Measurements from ENCODE around the gene EIF5A.

Gene EIF5A

DNA sequence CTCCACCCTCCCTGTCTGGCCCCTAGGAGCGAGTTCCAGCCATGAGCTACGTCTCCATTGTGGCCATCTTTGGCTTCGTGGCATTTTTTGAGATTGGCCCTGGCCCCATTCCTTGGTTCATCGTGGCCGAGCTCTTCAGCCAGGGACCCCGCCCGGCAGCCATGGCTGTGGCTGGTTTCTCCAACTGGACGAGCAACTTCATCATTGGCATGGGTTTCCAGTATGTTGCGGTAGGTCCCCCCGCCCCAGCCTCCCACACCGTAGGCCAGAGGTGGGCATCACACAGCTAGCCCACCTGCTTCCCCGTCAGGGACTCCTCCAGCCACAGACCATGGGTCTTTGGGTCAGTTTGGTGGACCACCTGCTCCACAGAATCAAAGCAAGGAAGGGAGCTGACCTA, 21.7 kb upstream of the EIF5A start:
- DNase-seq: no peak

DNA sequence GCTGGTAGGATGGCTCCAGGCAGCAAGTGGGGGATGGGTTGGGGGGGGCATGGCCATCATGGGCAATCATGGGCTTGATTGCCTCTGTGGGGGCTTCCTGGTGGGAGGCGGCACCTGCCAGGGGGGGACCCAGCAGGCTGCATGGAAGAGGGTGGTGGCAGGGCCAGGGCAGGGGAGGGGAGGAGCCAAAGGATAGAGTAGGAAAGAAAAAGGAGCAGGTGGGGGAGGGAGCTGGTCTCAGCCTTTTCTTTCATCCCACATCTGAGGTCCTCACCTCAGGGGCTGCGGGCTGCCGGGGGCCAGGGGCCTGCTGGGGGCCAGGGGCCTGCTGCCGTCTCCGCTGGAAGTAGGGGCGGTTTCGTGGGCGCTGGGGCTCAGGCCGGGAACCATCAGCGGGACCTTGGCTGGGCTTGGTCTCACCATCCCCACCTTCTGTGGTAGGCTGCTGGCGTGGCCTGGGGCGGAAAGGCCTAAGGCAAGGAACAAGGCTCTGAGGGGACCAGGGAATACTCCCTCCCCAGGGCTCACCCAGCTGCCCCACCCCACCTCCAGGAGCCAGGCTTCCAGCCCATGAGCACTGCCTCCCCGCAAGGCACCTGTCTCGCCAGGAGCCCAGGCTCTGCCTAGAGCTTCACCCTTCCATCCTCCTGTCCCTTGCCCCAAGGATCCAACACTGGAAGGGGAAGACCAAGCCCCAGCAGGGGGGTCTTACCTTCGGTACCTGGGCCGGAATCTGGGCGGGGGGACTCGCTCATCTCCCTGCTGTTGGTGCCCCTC, 18.0 kb upstream of the EIF5A start:
- no peak for DNase-seq

DNA sequence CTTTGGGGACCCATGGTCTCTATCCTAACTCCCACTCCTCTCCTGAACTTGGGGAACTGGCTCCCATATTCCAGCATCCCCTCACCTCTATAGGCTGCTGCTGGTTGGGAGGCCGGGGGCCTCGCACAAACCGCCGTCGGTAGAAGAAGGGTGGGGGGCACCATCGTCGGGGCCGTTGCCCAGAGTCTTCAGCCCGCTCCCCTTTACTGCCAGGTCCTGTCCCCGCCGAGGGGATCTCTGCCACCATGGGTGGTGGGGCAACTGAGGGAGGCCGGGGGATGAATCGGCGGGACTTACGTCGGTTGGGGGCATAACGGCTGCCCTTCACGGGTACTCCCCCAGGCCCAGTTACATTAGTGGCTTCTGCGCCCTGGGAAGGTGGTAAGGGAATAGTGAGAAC, 17.3 kb upstream of the EIF5A start:
- no peak for DNase-seq

GRCh38 chr17:7290685-7291084, 16.7 kb upstream of the EIF5A start:
- no peak for DNase-seq

DNA sequence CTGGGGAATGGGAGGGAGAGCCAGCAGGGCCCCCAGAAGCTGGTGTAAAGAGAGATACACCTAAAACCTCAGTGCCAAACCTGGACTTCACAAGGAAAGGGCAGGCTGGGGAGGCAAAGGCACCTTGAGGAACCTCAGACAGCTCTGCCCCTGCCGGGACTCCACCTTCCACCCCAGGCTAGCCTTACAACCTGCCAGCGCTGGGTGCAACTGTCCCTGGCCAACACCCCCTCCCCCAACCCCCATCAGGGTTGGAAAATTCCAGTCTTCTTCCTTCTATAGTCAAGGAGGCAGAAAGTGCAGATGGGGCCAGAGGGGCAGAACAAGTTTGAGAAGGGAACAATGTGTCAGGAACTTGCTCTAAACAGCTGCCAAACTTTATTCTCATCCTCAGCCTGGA, 15.2 kb upstream of the EIF5A start:
- no peak for DNase-seq

GRCh38 chr17:7292729-7293128, 14.7 kb upstream of the EIF5A start:
- DNase-seq: no peak

DNA sequence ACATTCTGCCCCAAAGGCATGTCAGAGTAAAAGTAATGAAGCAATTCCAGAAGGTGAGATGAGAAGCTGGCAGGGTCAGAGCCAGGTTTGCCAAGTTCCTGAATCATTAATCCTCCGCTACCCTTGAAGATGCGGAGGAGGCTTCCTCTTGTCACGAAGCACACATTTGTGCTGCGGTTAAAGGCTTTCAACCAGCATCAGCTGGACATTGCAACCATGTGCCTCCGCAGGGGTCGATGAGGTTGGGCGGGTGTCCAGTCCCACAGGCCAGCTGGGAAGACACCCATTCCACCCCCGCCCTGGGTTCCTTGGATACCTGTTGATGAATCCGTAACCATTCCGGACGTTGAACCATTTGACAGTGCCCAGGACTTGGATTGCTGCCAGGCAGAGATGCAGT, 14.3 kb upstream of the EIF5A start:
- no peak for DNase-seq

DNA sequence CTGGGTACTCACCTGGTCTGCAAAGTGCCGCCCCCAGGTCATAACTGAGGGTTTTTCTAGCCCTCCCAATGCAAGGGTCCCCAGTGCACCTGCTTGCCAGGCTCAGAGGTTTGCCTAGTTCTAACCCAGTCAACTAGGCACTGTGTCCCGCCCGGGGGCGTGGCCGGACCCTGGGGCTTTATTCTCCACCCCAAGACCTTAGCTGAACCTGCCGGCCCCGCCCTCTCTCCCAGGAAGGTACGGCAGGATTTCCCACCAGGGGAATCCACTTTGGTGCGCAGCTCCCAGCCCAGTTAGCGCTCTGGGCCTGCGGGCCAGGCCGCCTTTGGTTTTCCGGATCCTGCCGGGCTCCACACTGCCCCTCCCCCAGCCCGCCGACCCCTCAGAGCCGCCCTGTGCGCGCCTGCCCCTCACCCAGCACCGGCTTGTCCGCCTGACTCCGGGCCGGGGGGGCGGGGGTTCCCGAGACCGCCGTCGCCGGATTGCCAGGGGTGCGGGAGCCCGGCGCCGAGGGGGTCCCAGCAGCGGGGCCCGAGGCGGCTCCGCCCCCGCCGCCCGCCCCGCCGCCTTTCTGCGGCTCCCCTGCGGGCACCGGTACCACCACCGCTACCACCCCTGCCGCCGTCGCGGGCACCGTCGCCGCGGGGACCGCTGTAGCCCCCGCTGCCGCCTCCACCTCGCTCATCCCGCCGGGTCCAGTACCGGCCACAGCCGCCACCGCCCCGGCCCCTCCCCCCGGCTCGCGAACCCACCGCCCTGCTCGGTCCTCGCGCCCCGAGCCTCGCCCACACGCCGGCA, 13.4 kb upstream of the EIF5A start:
- DNase-seq: no peak

DNA sequence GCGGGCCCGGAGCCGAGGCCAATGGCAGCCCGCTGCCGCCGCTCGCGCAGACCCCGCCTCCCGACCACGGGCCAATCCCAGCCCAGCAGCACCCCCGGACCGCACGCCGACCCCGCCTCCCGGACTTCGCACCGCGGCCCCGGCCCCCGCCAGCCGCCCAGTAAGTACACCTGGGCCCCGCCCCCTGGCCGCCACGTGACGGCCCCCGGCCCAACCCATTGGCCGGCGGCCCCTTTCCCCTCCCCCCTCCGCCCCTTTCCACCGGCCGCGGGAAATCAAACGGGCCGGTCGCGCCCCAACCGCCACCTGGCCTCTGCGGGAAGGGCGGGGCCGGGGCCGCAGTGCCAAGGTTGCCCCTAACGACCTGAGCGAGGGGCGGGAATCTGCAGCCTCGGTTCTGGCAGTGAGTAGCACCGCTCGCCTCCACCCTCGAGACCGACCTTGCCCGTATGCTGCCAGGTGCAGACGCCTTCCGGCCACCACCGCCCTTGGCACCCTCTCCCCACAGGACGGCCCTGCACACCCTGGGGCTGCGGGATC, 12.7 kb upstream of the EIF5A start, which contains the start of gene YBX2:
TSS of gene YBX2 (minus strand) at position 26 of the 540 bp plus-strand sequence. CDS start 139 bp downstream, outside the sequence.
- peak; percentile 59 for DNase-seq

DNA sequence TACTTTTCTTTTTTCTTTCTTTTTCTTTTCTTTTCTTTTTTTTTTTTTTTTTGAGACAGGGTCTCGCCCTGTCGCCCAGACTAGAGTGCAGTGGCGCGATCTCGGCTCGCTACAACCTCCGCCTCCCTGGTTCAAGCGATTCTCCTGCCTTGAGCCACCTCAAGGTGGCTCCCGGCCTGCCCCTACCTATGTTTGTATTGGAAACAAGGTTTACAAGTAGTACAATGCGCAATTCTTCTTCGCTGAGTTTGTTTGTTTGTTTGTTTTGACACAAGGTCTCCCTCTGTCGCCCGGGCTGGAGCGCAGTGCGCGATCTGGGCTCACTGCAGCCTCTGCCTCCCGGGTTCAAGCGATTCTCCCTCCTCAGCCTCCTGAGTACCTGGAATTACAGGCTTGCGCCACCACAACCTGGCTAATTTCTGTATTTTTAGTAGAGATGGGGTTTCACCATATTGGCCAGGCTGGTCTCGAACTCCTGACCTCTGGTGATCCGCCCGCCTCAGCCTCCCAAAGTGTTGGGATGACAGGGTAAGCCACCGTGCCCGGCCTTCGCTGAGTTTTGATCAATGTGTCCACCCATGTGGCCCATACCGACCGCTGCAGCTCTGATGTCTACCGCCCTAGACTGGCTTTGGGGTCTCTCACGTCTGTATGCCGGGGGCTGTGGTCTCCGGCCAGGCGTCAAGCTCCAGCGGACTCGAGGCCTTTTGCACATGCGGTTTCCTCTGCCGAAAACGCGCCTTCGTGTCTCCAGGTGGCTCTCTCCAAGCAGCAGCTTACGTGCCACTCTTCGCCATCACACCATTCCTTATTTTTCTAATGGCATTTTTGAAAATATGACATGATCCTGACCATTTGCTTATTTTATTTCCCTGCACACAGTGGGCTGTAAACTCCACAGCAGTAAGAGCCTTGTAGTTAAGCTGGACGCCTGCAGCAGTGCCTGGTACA, 11.9 kb upstream of the EIF5A start:
- DNase-seq: no peak

GRCh38 chr17:7296189-7296861, 11.1 kb upstream of the EIF5A start:
- peak; percentile 64 for DNase-seq

- no peak for DNase-seq
These were observed 3.2 kb upstream of the EIF5A start for GRCh38 chr17:7304179-7304578.

DNA sequence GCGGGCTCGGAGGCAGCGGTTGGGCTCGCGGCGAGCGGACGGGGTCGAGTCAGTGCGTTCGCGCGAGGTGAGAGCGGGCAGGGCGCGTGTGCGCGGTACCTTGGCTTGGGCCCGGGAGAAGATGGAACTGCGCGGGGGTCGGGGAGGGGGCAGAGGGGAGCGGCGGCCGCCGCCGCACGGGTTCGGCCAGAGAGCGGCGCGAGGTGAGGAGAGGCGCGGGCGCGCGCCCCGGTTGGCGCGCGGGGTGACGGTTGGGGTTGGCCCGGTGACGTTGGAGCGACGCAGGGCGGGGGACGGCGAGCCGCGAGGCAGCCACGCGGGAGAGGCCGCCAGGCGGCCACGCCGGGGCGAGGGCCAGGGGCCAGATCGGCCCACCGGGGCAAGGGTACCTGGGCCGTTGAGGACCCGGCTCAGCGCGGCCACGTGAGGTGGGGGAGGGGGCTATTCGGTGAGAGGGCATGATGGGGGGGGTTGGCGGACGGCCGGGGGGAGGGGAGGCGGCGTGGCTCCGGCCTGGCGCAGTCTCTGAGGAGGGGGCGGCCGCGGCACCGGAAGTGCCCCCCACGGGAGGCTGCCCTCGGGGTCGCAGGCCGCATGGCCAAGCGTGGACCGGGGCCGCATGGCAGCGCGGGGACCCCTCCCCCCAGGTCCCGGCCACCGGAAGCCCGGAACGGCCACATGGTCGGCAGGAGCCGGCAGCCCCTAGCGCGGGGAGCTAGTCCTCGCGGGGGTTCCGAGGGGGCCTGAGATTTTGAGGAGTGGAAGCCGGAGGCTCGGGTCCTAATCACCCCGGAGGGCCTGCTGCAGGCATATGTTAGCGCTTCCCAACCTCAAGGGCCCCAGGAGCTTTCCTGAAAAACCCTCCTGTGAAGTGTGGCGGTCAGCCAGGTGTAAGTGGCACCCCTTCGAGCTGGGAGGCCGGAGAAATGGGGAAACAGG, 527 bp downstream of the EIF5A start:
- peak; percentile 23 for DNase-seq

DNA sequence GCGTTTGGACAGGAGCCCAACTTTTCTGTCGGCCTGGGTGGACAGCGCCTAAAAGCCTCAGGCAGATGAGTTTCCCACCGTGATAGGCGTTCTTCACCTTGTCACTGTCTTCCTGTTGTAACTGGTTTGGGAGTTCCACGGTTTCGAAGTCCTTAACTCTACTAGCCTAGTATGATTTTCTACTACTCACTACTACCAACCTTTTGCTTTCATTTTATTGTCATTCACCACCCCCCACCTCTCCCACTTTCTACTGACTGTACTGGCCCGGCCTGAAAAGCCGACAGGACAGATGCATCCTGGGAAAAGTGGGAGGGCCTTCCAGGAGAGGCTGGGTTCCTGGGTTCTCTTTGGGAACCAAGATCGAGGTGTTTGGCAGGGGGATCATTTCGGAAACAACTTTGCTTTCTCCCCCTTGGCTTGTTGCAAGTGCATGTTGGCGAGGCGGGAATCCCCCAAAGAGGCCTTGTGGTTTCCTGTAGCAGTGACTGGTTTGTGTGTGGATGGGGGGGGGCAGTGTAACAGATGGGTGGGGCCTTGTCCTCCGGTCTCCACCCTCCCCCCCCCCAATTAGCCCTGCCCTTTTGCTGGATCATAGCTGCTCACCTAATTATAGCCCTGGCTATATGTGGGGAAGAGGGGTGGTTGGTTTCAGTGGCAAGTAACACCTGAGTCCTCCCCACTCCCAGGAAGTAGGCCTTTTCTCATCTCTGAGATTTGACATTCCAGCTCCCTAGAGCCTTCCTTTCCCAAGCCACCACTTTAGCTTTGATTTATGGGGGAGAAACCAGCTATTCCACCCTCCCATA, 1.4 kb downstream of the EIF5A start:
- DNase-seq: peak; percentile 29

DNA sequence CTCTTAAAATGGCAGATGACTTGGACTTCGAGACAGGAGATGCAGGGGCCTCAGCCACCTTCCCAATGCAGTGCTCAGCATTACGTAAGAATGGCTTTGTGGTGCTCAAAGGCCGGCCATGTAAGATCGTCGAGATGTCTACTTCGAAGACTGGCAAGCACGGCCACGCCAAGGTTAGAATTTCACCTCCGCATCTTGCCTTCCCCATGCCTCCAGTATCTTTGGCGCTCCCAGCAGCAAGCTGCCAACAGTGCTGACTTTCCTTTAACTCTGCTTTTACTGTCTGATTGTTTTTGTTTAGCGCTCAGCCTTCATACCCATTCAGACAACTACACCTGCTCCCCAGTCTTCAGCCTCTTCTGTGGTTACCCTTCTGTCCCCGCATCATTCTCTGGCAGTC, 2.2 kb downstream of the EIF5A start:
- no peak for DNase-seq

DNA sequence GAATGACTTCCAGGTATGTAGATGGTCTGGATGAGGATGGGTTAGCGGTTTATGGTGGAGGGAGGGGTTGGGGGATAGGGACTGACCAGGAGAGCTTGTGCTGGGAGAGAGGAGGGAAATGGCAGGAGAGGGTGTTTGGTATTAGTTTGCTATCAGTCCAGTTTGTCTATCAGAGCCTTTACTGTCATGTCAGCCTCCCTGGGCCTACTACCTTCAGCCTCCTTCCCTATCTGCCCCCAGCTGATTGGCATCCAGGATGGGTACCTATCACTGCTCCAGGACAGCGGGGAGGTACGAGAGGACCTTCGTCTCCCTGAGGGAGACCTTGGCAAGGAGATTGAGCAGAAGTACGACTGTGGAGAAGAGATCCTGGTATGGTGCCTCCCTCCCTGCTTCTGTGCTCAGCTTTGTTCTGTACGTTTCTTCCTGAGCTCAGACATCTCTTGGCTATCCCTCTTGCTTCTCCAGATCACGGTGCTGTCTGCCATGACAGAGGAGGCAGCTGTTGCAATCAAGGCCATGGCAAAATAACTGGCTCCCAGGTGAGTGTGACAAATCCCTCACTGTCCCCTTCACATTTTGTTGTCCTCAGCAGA, 3.8 kb downstream of the EIF5A start:
- DNase-seq: no peak

DNA sequence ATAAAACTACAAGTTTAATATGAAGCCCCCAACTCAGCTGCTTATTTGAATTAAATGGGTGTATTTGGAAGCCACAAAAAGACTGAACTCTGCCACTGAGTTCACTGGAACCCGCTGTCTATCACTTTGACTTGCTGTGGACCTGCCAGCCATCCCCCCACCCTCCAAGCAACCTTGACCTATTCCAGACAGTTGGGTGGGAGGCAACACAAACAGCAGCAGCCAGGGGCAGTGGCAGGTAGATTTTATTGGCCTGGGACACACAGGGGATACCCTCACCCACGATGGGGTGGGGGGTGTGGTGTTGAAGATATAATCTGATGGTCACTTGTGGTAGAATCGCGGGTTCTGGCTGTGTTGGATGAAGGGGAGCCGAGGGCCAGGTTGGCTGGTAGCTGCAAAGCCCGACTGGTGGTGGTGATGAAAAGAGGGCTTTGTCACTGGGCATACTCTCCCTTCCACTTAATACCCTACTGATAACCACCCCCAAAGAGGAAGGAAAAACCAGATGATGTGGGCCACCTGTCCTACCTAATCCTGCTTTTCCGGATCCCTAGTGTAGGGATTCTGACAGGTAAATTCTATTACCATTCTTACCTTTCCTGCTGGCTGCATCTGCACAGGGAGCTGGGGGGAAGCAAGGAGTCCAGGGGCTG, 5.1 kb downstream of the EIF5A start:
- no peak for DNase-seq

DNA sequence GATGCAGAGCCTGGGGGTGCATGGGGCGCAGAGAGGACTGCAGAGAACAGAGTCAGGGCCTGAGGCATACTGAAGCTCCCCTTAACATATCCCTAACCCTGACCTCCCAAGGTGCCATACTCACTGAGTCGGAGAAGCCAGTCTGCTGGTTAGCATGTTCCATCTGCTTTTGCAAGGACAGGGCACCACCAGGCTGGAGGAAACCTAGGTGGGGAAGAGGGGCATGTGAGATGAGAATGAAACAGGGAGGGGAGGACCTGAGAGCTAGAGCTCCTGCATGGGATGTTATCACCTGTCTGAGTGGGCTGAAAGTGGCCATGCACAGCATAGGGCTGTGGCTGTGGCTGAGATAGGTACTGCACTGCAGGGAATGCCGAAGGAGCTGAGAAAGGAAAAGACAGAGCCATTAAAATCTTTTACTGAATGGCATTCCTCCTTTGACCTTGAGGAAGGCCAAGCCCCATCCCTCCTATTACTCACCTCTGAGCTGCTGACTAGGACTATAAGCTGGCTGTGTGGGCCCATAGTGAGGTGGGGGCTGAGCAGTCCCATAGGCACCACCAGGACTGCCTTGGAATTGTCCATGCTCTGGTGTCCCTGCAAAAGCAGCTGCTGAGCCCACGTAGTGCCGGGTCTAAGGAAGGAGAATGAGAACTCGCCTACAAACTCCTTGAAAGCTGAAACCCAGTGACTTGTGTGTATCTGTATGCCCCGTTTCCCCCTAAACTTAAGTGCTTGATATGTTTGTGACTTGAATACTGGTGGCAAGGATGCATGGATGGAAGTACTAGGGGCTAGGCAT, 5.9 kb downstream of the EIF5A start:
- no peak for DNase-seq

Measured in NCI-H2171 (cell line).